ENCODE results near the gene CDK9.

- TF ChIP-seq CTCF (IDR thresholded peaks at IDR 0.05) (no peak), POLR2A (IDR thresholded peaks at IDR 0.05) (no peak), EP300 (IDR thresholded peaks at IDR 0.05) (no peak)
Measured at GRCh38 chr9:127771570-127772189, 14.2 kb upstream of the CDK9 start.

Data from tibial nerve (tissue), 4 donors.